Thyroid gland (tissue), 4 donors: Measurements from ENCODE around the gene TYROBP.

ENCODE experiments used
- POLR2A ChIP-seq, 2 donors: fragments of 450-650 bp; IDR thresholded peaks; one replicate each; pipeline ENCODE4 v1.6.1; 2017; ENCODE audit warnings: antibody characterized with exemption in 2 of 2, mild to moderate bottlenecking in 2 of 2, moderate library complexity in 1 of 2
- TF ChIP-seq, protein P1 (sequence below), 6 experiments: fragments of 200-600 bp in 3 of 6; fragments of 450-650 bp in 3 of 6; sonication (generic) in 3 of 6; IDR thresholded peaks; one replicate each; pipeline ENCODE4 v1.5.1; 2016 to 2019; ENCODE audit warnings: antibody characterized with exemption in 6 of 6, mild to moderate bottlenecking in 2 of 6, inconsistent platforms in 1 of 6, moderate library complexity in 1 of 6

DNA sequence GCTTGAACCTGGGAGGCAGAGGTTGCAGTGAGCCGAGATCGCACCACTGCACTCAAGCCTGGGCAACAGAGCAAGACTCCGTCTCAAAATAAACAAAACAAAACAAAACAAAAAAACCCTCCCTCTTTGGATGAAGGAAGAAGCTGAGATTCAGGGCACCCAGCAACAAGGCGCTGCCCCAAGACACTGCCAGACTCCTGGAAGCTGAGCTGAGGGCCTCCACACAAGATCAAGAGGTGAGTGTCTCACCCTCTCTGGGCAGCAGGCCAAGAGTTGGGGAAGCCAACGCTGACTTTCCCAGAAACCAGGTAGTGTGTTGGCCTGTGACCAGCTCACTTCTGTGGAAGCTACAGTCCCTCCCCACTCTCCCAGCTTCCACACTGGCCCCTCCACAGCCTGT lies 3.7 kb upstream of the TYROBP start:
- TF ChIP-seq POLR2A (IDR thresholded peaks at IDR 0.05) = no peak
- TF ChIP-seq, protein P1, sequence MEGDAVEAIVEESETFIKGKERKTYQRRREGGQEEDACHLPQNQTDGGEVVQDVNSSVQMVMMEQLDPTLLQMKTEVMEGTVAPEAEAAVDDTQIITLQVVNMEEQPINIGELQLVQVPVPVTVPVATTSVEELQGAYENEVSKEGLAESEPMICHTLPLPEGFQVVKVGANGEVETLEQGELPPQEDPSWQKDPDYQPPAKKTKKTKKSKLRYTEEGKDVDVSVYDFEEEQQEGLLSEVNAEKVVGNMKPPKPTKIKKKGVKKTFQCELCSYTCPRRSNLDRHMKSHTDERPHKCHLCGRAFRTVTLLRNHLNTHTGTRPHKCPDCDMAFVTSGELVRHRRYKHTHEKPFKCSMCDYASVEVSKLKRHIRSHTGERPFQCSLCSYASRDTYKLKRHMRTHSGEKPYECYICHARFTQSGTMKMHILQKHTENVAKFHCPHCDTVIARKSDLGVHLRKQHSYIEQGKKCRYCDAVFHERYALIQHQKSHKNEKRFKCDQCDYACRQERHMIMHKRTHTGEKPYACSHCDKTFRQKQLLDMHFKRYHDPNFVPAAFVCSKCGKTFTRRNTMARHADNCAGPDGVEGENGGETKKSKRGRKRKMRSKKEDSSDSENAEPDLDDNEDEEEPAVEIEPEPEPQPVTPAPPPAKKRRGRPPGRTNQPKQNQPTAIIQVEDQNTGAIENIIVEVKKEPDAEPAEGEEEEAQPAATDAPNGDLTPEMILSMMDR (IDR thresholded peaks at IDR 0.05) = no peak
